ENCODE data around the gene SND1. TPM values are rescaled to one million over a fixed set of nuclear protein-coding genes. Genes with fewer than 3 reads are reported as not detected.

SND1 gene
- total and polyA plus RNA-seq, 10 of the 15 experiments (the other 5 are each of a cell fraction or from before 2014, with no cell fraction given) = 52.4 to 270 (median 146) TPM

DNA sequence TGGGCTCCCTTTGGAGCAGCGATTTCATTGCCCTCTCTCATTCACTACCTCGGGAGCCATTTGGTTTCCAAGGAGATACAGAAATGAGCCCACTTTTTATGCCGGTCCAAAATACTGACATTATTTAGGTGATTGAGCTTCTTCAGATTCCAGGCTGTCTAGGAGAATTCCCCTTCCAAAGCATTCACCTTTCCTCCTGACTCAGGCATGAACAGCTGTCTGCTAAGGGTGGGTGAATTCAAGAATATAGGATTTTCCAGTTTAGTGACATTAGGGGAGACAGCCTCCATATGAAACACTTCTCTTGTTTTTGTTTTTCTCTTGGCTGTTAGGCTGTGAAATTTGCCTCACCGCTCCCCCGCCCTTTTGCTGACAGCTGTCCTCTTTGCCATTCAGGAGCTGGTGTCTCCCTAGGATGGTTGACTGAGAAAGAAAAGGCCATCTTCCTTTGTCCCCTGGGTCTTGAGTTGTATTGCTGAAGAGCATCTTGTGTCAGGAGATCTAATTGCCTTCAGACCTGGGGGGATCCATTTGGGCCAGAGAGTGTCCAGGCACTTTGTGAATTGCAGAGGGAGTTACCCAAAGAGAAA, 322.5 kb downstream of the SND1 start:
- no TSS peak for BruUV-seq (replicated peaks)
- Histone ChIP-seq H3K9me3 (replicated peaks; ENCODE audit: control insufficient read depth, insufficient read depth, low read length) (peaks cover 9% of the 10 kb centered on the region; the same call in 2 of the 3 replicates), H3K9ac (ENCODE audit: control insufficient read depth, insufficient read depth, low read length) (no peak overlapping the region), H3K4me2 (ENCODE audit: control insufficient read depth, insufficient read depth) (no peak overlapping the region), H4K20me1 (ENCODE audit: control insufficient read depth, insufficient read depth) (no peaks in the 10 kb centered on the region; the same call in 1 of the 2 replicates), H3K4me1 (ENCODE audit: control insufficient read depth, insufficient read depth, low read length) (no peaks in the 10 kb centered on the region), H3K79me2 (ENCODE audit: control insufficient read depth, insufficient read depth, low read length) (no peaks in the 10 kb centered on the region), H3K4me3 (no peak overlapping the region), H3K27me3 (replicated peaks in 1 of 2; ENCODE audit: control insufficient read depth in 2 of 2, insufficient read depth in 2 of 2, low read length in 1 of 2) (no peaks in the 10 kb centered on the region), H2AFZ (ENCODE audit: control insufficient read depth, low read depth, low read length) (no peak overlapping the region), H3K27ac (ENCODE audit: control insufficient read depth, insufficient read depth) (no peak overlapping the region), H3K36me3 (ENCODE audit: control insufficient read depth in 2 of 2, insufficient read depth in 2 of 2, low read length in 1 of 2) (peaks cover 8 to 16% of the 10 kb centered on the region in 2 experiments; a peak in 3 of 4 replicates)
- FAIRE-seq = no peak
- 95% methylated on average over 5 of the region's 5 CpGs for WGBS (ENCODE audit: insufficient coverage, insufficient replicate concordance, low lambda C conversion rate, missing lambda C conversion rate)
- DNase-seq (ENCODE audit: low read depth, low spot score) = no peak
- ChIA-PET CTCF (no interaction called here), SMC1A (ENCODE audit: uncharacterized antibody, unreplicated experiment) (no interaction called here), POLR2A (interaction anchor here (0.9 kb wide), 1 partner anchor 41 kb away, joined by 4 read pairs; no protein-coding TSS in a partner anchor), RAD21 (ENCODE audit: unreplicated experiment) (no interaction called here)
- in situ Hi-C loops (cut with MboI) = no loop called here
- TF ChIP-seq TCF12 (IDR thresholded peaks at IDR 0.05; ENCODE audit: low read depth, low read length) (no peak), SMARCA5 (IDR thresholded peaks at IDR 0.05) (no peak), KLF5 (IDR thresholded peaks at IDR 0.05; ENCODE audit: partially characterized antibody) (no peak), POLR2AphosphoS2 (IDR thresholded peaks at IDR 0.05; ENCODE audit: low read depth, low read length) (no peak), ZSCAN29 (IDR thresholded peaks at IDR 0.05) (no peak), RELA (IDR thresholded peaks at IDR 0.05; ENCODE audit: borderline replicate concordance, partially characterized antibody) (no peak)
- no peak for ATAC-seq
- intact Hi-C loops (cut with micrococcal nuclease; ENCODE audit: unreplicated experiment) = no loop called here

DNA sequence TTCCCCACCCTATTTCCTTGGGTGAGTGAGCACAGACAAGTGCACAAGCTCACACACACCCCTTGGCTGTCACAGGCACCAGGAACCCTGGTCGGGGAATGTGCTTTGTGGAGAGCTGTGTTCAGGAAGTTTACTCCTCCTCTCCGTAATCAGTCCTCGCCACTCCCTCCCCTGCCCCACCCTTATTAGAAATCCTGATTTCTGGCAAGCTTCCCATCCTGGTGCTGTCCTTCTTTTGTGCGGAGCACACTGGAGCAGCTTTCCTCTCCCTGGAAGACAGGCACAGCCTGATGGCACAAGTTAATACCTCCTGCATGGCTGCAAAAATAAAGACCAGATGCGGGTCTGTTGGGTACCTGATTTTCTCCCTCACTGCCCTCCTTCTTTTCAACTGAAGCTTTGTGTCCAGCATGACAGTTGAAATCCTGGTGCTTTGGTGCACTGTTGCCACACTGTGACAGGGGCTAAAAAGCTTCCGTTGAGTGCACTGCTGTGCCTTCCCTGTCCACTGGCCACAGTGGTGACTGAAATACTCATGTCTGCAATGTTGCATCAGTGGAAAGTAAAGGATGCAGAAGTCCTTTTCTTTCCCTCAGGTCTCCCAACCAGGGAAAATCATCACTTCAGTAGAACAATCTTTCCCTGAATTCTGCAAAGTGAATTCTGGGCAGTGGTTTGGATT, 324.2 kb downstream of the SND1 start:
- peaks cover 8 to 16% of the 10 kb centered on the region in 2 experiments; a peak in 3 of 4 replicates for H3K36me3 ChIP-seq (ENCODE audit: control insufficient read depth in 2 of 2, insufficient read depth in 2 of 2, low read length in 1 of 2)
- H3K27me3 ChIP-seq (replicated peaks in 1 of 2; ENCODE audit: control insufficient read depth in 2 of 2, insufficient read depth in 2 of 2, low read length in 1 of 2) = no peaks in the 10 kb centered on the region
- ATAC-seq = no peak
- H3K9me3 ChIP-seq (replicated peaks; ENCODE audit: control insufficient read depth, insufficient read depth, low read length) = peaks cover 9% of the 10 kb centered on the region; the same call in 2 of the 3 replicates
- intact Hi-C loops (cut with micrococcal nuclease; ENCODE audit: unreplicated experiment) = no loop called here
- no peaks in the 10 kb centered on the region; the same call in 1 of the 2 replicates for H4K20me1 ChIP-seq (ENCODE audit: control insufficient read depth, insufficient read depth)
- CTCF ChIA-PET = no interaction called here
- RAD21 ChIA-PET (ENCODE audit: unreplicated experiment) = no interaction called here
- 89% methylated on average over 6 of the region's 6 CpGs for WGBS (ENCODE audit: insufficient coverage, insufficient replicate concordance, low lambda C conversion rate, missing lambda C conversion rate)
- H2AFZ ChIP-seq (ENCODE audit: control insufficient read depth, low read depth, low read length) = no peak overlapping the region
- no peaks in the 10 kb centered on the region for H3K4me1 ChIP-seq (ENCODE audit: control insufficient read depth, insufficient read depth, low read length)
- POLR2A ChIA-PET = no interaction called here
- H3K4me2 ChIP-seq (ENCODE audit: control insufficient read depth, insufficient read depth) = no peak overlapping the region
- no peak overlapping the region for H3K9ac ChIP-seq (ENCODE audit: control insufficient read depth, insufficient read depth, low read length)
- DNase-seq (ENCODE audit: low read depth, low spot score) = no peak
- SMC1A ChIA-PET (ENCODE audit: uncharacterized antibody, unreplicated experiment) = no interaction called here
- in situ Hi-C loops (cut with MboI) = no loop called here
- FAIRE-seq = no peak
- no peaks in the 10 kb centered on the region for H3K79me2 ChIP-seq (ENCODE audit: control insufficient read depth, insufficient read depth, low read length)
- no TSS peak for BruUV-seq (replicated peaks)
- H3K4me3 ChIP-seq = no peak overlapping the region
- no peak overlapping the region for H3K27ac ChIP-seq (ENCODE audit: control insufficient read depth, insufficient read depth)
- no peak for TF ChIP-seq IKZF2 (IDR thresholded peaks at IDR 0.05)
- TF ChIP-seq ZNF622 (IDR thresholded peaks at IDR 0.05) = no peak
- no peak for TF ChIP-seq EGR1 (IDR thresholded peaks at IDR 0.05; ENCODE audit: borderline replicate concordance in 1 of 2, low read depth in 2 of 2, low read length in 2 of 2)
- no peak for TF ChIP-seq RAD51 (IDR thresholded peaks at IDR 0.05)
- no peak for TF ChIP-seq NFXL1 (IDR thresholded peaks at IDR 0.05; ENCODE audit: borderline replicate concordance)
- TF ChIP-seq, protein P1, sequence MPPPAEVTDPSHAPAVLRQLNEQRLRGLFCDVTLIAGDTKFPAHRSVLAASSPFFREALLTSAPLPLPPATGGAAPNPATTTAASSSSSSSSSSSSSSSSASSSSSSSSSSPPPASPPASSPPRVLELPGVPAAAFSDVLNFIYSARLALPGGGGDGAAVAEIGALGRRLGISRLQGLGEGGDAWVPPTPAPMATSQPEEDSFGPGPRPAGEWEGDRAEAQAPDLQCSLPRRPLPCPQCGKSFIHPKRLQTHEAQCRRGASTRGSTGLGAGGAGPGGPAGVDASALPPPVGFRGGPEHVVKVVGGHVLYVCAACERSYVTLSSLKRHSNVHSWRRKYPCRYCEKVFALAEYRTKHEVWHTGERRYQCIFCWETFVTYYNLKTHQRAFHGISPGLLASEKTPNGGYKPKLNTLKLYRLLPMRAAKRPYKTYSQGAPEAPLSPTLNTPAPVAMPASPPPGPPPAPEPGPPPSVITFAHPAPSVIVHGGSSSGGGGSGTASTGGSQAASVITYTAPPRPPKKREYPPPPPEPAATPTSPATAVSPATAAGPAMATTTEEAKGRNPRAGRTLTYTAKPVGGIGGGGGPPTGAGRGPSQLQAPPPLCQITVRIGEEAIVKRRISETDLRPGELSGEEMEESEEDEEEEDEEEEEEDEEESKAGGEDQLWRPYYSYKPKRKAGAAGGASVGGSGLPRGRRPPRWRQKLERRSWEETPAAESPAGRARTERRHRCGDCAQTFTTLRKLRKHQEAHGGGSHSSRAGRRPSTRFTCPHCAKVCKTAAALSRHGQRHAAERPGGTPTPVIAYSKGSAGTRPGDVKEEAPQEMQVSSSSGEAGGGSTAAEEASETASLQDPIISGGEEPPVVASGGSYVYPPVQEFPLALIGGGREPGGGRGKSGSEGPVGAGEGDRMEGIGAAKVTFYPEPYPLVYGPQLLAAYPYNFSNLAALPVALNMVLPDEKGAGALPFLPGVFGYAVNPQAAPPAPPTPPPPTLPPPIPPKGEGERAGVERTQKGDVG (CRISPR knock-in tag; IDR thresholded peaks at IDR 0.05) = no peak
- TF ChIP-seq FOXM1 (IDR thresholded peaks at IDR 0.05; ENCODE audit: low read depth, low read length) = no peak

Data from GM12878 (cell line).